Uterus (tissue), 4 donors: ENCODE measurements around the gene CELF6. TPM values are rescaled to one million over a fixed set of nuclear protein-coding genes. Genes with fewer than 3 reads are reported as not detected.

Experiments
- DNase-seq, 2 donors: peaks; one replicate each; pipeline ENCODE4 v3.0.0-alpha.2; 2019 to 2020
- H3K27ac ChIP-seq, 2 donors: fragments of 200-600 bp; sonication (generic); 1 replicate in 1 of 2; 2 replicates in 1 of 2; pipeline ENCODE4 v1.5.1; 2016 to 2018
- H3K27me3 ChIP-seq, 2 donors: fragments of 200-600 bp; sonication (generic); one replicate each; pipeline ENCODE4 v1.5.1; 2018 to 2019; ENCODE audit warnings: control low read depth in 1 of 2
- H3K36me3 ChIP-seq, 2 donors: fragments of 200-600 bp; sonication (generic); one replicate each; pipeline ENCODE4 v1.5.1; 2019; ENCODE audit warnings: control low read depth in 1 of 2
- H3K4me1 ChIP-seq, 2 donors: fragments of 200-600 bp; sonication (generic); one replicate each; pipeline ENCODE4 v1.5.1; 2018 to 2019; ENCODE audit warnings: control low read depth in 1 of 2
- H3K4me3 ChIP-seq, 2 donors: fragments of 200-600 bp; sonication (generic); 1 replicate in 1 of 2; 2 replicates in 1 of 2; pipeline ENCODE4 v1.5.1; 2018 to 2019; ENCODE audit warnings: mild to moderate bottlenecking in 1 of 2
- H3K9me3 ChIP-seq, 2 donors: fragments of 200-600 bp; sonication (generic); one replicate each; pipeline ENCODE4 v1.5.1; 2019; ENCODE audit warnings: control low read depth in 1 of 2
- CTCF ChIP-seq, 4 experiments: fragments of 200-600 bp in 2 of 4; fragments of 450-650 bp in 2 of 4; sonication (generic) in 2 of 4; IDR thresholded peaks; one replicate each; pipeline ENCODE4 v1.5.1; 2016 to 2019; ENCODE audit warnings: antibody characterized with exemption in 4 of 4, mild to moderate bottlenecking in 2 of 4, moderate library complexity in 1 of 4
- POLR2A ChIP-seq, 2 donors: fragments of 450-650 bp; IDR thresholded peaks; one replicate each; pipeline ENCODE4 v1.6.1; 2016; ENCODE audit warnings: antibody characterized with exemption in 2 of 2, mild to moderate bottlenecking in 1 of 2, moderate library complexity in 1 of 2
- intact Hi-C: fragments of 100-400 bp; cut with DNase I; formaldehyde crosslinking; loops from one replicate; pipeline ENCODE4 v1.15.1; 2023; ENCODE audit warnings: low total_unique reads
- total RNA-seq, 4 donors: library from RNA; depleted of rRNA in 3 of 4; stranded (reverse); fragments of >200 nt in 3 of 4; gene quantifications; one replicate each; pipeline versions ENCODE4 v1.1.0 to v1.2.4, GENCODE V29; 2014 to 2023
- donor health status: DM: yes; HTN: yes; CAD: no.

The CELF6 gene
- total RNA-seq, 4 donors from 2014 or later, result 1.9 to 12.3 (median 5.6) TPM

GRCh38 chr15:72339777-72340177 lies 19.8 kb upstream of the CELF6 start:
- Histone ChIP-seq H3K4me1 (no peaks in the 10 kb centered on the region), H3K27me3 (no peaks in the 10 kb centered on the region), H3K36me3 (no peaks in the 10 kb centered on the region), H3K27ac (peak overlapping the region; percentile 46 to 59), H3K9me3 (no peaks in the 10 kb centered on the region), H3K4me3 (no peak overlapping the region)
- TF ChIP-seq CTCF (IDR thresholded peaks at IDR 0.05) (no peak), POLR2A (IDR thresholded peaks at IDR 0.05) (no peak)
- peak in 1 of 2 donors; percentile 32 for DNase-seq
- intact Hi-C loops, result no loop called here

- H3K4me1 ChIP-seq, result no peaks in the 10 kb centered on the region
- no peaks in the 10 kb centered on the region for H3K27me3 ChIP-seq
- H3K27ac ChIP-seq, result peak overlapping the region; percentile 46 to 59
- intact Hi-C loops, result no loop called here
- no peaks in the 10 kb centered on the region for H3K9me3 ChIP-seq
- TF ChIP-seq POLR2A (IDR thresholded peaks at IDR 0.05) (no peak), CTCF (IDR thresholded peaks at IDR 0.05) (no peak)
- no peak overlapping the region for H3K4me3 ChIP-seq
- no peaks in the 10 kb centered on the region for H3K36me3 ChIP-seq
- peak in 1 of 2 donors; percentile 34 for DNase-seq
These were observed 18.8 kb upstream of the CELF6 start for GRCh38 chr15:72338617-72339321.

GRCh38 chr15:72338148-72338547 lies 18.2 kb upstream of the CELF6 start:
- Histone ChIP-seq H3K9me3 (no peaks in the 10 kb centered on the region), H3K27ac (peak overlapping the region; percentile 20 to 59), H3K27me3 (no peaks in the 10 kb centered on the region), H3K4me3 (no peak overlapping the region), H3K4me1 (no peaks in the 10 kb centered on the region), H3K36me3 (no peaks in the 10 kb centered on the region)
- no peak for DNase-seq
- TF ChIP-seq CTCF (IDR thresholded peaks at IDR 0.05), result no peak
- no peak for TF ChIP-seq POLR2A (IDR thresholded peaks at IDR 0.05)
- intact Hi-C loops, result no loop called here

GRCh38 chr15:72334842-72335241 lies 14.9 kb upstream of the CELF6 start:
- no peaks in the 10 kb centered on the region for H3K9me3 ChIP-seq
- intact Hi-C loops, result no loop called here
- no peak overlapping the region for H3K27ac ChIP-seq
- DNase-seq, result no peak
- no peaks in the 10 kb centered on the region for H3K4me1 ChIP-seq
- TF ChIP-seq POLR2A (IDR thresholded peaks at IDR 0.05), result no peak
- TF ChIP-seq CTCF (IDR thresholded peaks at IDR 0.05), result no peak
- H3K4me3 ChIP-seq, result no peak overlapping the region
- no peaks in the 10 kb centered on the region for H3K27me3 ChIP-seq
- no peaks in the 10 kb centered on the region for H3K36me3 ChIP-seq

- DNase-seq, result no peak
- Histone ChIP-seq H3K27ac (no peak overlapping the region), H3K36me3 (no peaks in the 10 kb centered on the region), H3K4me1 (no peaks in the 10 kb centered on the region), H3K9me3 (no peaks in the 10 kb centered on the region), H3K4me3 (no peak overlapping the region), H3K27me3 (no peaks in the 10 kb centered on the region)
- TF ChIP-seq CTCF (IDR thresholded peaks at IDR 0.05) (no peak), POLR2A (IDR thresholded peaks at IDR 0.05) (no peak)
- intact Hi-C loops, result no loop called here
These were observed 11.1 kb upstream of the CELF6 start for GRCh38 chr15:72331021-72331420.
